HG02943 (cell line): ENCODE results near the gene SLC46A2.

ENCODE experiments used
- ATAC-seq: cut with Tn5 transposase; IDR thresholded peaks from one replicate; pipeline ENCODE4 v1.9.1; 2021; ENCODE audit warnings: mild to moderate bottlenecking, low read depth, moderate library complexity; ENCODE audit not compliant: unreplicated experiment

The SLC46A2 gene

GRCh38 chr9:112890106-112891081 is at the start of gene SLC46A2:
Gene SLC46A2, minus strand, starts transcription at chr9:112890876. Its CDS starts 195 bp downstream, at chr9:112890681.
- ATAC-seq = no peak

- no peak for ATAC-seq
Measured at GRCh38 chr9:112939418-112939817, 48.7 kb upstream of the SLC46A2 start.

- ATAC-seq = no peak
Measured at GRCh38 chr9:112933696-112934095, 43.0 kb upstream of the SLC46A2 start.

- ATAC-seq = no peak
Measured at GRCh38 chr9:112925058-112925641, 34.5 kb upstream of the SLC46A2 start.

GRCh38 chr9:112921549-112921948 is 30.9 kb upstream of the SLC46A2 start:
- ATAC-seq = no peak

- no peak for ATAC-seq
Measured at GRCh38 chr9:112917987-112918362, 27.3 kb upstream of the SLC46A2 start.

- ATAC-seq = no peak
Measured at GRCh38 chr9:112917047-112917986, 26.6 kb upstream of the SLC46A2 start.

GRCh38 chr9:112914524-112914923 is 23.8 kb upstream of the SLC46A2 start:
- ATAC-seq = no peak

GRCh38 chr9:112913326-112913725 is 22.6 kb upstream of the SLC46A2 start:
- no peak for ATAC-seq

GRCh38 chr9:112912636-112913035 is 22.0 kb upstream of the SLC46A2 start:
- ATAC-seq = no peak

- no peak for ATAC-seq
Measured at GRCh38 chr9:112911736-112912135, 21.1 kb upstream of the SLC46A2 start.

- no peak for ATAC-seq
Measured at GRCh38 chr9:112905084-112905483, 14.4 kb upstream of the SLC46A2 start.

- ATAC-seq = no peak
Measured at GRCh38 chr9:112900901-112901300, 10.2 kb upstream of the SLC46A2 start.

GRCh38 chr9:112900488-112900887 is 9.8 kb upstream of the SLC46A2 start:
- ATAC-seq = no peak

GRCh38 chr9:112898872-112899311 is 8.2 kb upstream of the SLC46A2 start:
- no peak for ATAC-seq

GRCh38 chr9:112896131-112896530 is 5.5 kb upstream of the SLC46A2 start:
- ATAC-seq = no peak

- no peak for ATAC-seq
Measured at GRCh38 chr9:112894699-112895098, 4.0 kb upstream of the SLC46A2 start.

- no peak for ATAC-seq
Measured at GRCh38 chr9:112894041-112894440, 3.4 kb upstream of the SLC46A2 start.

- no peak for ATAC-seq
Measured at GRCh38 chr9:112892981-112893380, 2.3 kb upstream of the SLC46A2 start.

- ATAC-seq = no peak
Measured at GRCh38 chr9:112891521-112891920, 845 bp upstream of the SLC46A2 start.

GRCh38 chr9:112887381-112887780 is 3.3 kb downstream of the SLC46A2 start:
- no peak for ATAC-seq
